SW480 (cell line): ENCODE results near the gene HYDIN.

Experiments used
- DNase-seq: peaks from one replicate; pipeline ENCODE4 v3.0.0-alpha.2; 2016; ENCODE audit warnings: low spot score

The HYDIN gene

GRCh38 chr16:70786020-70786755 lies 444.3 kb downstream of the HYDIN start:
- no peak for DNase-seq

GRCh38 chr16:70784692-70785555 lies 445.6 kb downstream of the HYDIN start:
- no peak for DNase-seq

GRCh38 chr16:70782237-70782636 lies 448.3 kb downstream of the HYDIN start:
- no peak for DNase-seq

GRCh38 chr16:70781800-70782199 lies 448.7 kb downstream of the HYDIN start:
- DNase-seq: no peak

- DNase-seq: no peak
These were observed 450.0 kb downstream of the HYDIN start for GRCh38 chr16:70780546-70780945.

- DNase-seq: no peak
These were observed 451.2 kb downstream of the HYDIN start for GRCh38 chr16:70779361-70779760.

- peak; percentile 85 for DNase-seq
These were observed 451.6 kb downstream of the HYDIN start for GRCh38 chr16:70778901-70779309.

- peak; percentile 2 for DNase-seq
These were observed 452.5 kb downstream of the HYDIN start for GRCh38 chr16:70777973-70778406.

GRCh38 chr16:70777496-70777895 lies 453.0 kb downstream of the HYDIN start:
- no peak for DNase-seq

GRCh38 chr16:70775399-70775798 lies 455.1 kb downstream of the HYDIN start:
- DNase-seq: no peak

- DNase-seq: no peak
These were observed 456.3 kb downstream of the HYDIN start for GRCh38 chr16:70774261-70774660.

GRCh38 chr16:70772493-70772892 lies 458.0 kb downstream of the HYDIN start:
- DNase-seq: no peak

- peak; percentile 44 for DNase-seq
These were observed 459.6 kb downstream of the HYDIN start for GRCh38 chr16:70770626-70771552.

- DNase-seq: no peak
These were observed 460.3 kb downstream of the HYDIN start for GRCh38 chr16:70770291-70770625.

- no peak for DNase-seq
These were observed 460.8 kb downstream of the HYDIN start for GRCh38 chr16:70769761-70770160.

- DNase-seq: no peak
These were observed 461.4 kb downstream of the HYDIN start for GRCh38 chr16:70769131-70769530.

- no peak for DNase-seq
These were observed 462.3 kb downstream of the HYDIN start for GRCh38 chr16:70768203-70768580.

- DNase-seq: no peak
These were observed 462.9 kb downstream of the HYDIN start for GRCh38 chr16:70767377-70768202.

- DNase-seq: no peak
These were observed 463.9 kb downstream of the HYDIN start for GRCh38 chr16:70766658-70767057.

GRCh38 chr16:70766176-70766575 lies 464.3 kb downstream of the HYDIN start:
- no peak for DNase-seq

GRCh38 chr16:70765491-70765890 lies 465.0 kb downstream of the HYDIN start:
- DNase-seq: no peak
